Astrocyte (in vitro differentiated cells and primary cell): ENCODE data around the gene COMMD7. TPM values are rescaled to one million over a fixed set of nuclear protein-coding genes. Genes with fewer than 3 reads are reported as not detected.

ENCODE experiments used
- DNase-seq: peaks from one replicate; pipeline ENCODE4 v3.0.0-alpha.2; 2010; ENCODE audit warnings: low read depth
- FAIRE-seq: peaks from 2 replicates; lab custom pipeline; 2011; peaks lifted over from hg19 to GRCh38; lab: Jason Lieb, UNC
- H2AFZ ChIP-seq: 2 replicates; pipeline ENCODE4 v1.6.0; 2012; ENCODE audit warnings: low read depth, low read length, inconsistent platforms
- H3K27ac ChIP-seq: 2 replicates; pipeline ENCODE4 v1.5.1; 2011; ENCODE audit warnings: low read depth, low read length, inconsistent platforms
- H3K27me3 ChIP-seq: 2 replicates; pipeline ENCODE4 v1.6.0; 2011; ENCODE audit warnings: low read length, inconsistent platforms; ENCODE audit not compliant: insufficient read depth
- H3K36me3 ChIP-seq: 2 replicates; pipeline ENCODE4 v1.5.1; 2011; ENCODE audit warnings: low read length, inconsistent platforms; ENCODE audit not compliant: insufficient read depth
- H3K4me1 ChIP-seq: 2 replicates; pipeline ENCODE4 v1.5.1; 2011; ENCODE audit warnings: low read length, inconsistent platforms; ENCODE audit not compliant: insufficient read depth
- H3K4me2 ChIP-seq: 2 replicates; pipeline ENCODE4 v1.6.0; 2012; ENCODE audit warnings: low read length, inconsistent platforms
- H3K4me3 ChIP-seq: 2 replicates; pipeline ENCODE4 v1.5.1; 2011; ENCODE audit warnings: low read depth, mild to moderate bottlenecking, low read length, inconsistent platforms; ENCODE audit not compliant: insufficient read depth
- H3K79me2 ChIP-seq: 2 replicates; pipeline ENCODE4 v1.6.0; 2012; ENCODE audit warnings: mild to moderate bottlenecking, low read length, inconsistent platforms; ENCODE audit not compliant: insufficient read depth
- H3K9ac ChIP-seq: 2 replicates; pipeline ENCODE4 v1.6.0; 2012; ENCODE audit warnings: mild to moderate bottlenecking, low read length, inconsistent platforms
- H3K9me3 ChIP-seq: 2 replicates; pipeline ENCODE4 v1.5.1; 2012; ENCODE audit warnings: low read depth, mild to moderate bottlenecking, low read length, inconsistent platforms; ENCODE audit not compliant: insufficient read depth
- H4K20me1 ChIP-seq: 2 replicates; pipeline ENCODE4 v1.6.0; 2012; ENCODE audit warnings: low read length, inconsistent platforms; ENCODE audit not compliant: insufficient read depth
- H3K27ac Mint-ChIP-seq: one replicate; pipeline ENCODE4 v1.8.0; 2021; ENCODE audit warnings: mild to moderate bottlenecking, mixed read lengths; ENCODE audit not compliant: unreplicated experiment
- H3K27me3 Mint-ChIP-seq: one replicate; pipeline ENCODE4 v1.8.0; 2021; ENCODE audit warnings: low read depth, mixed read lengths; ENCODE audit not compliant: unreplicated experiment
- H3K36me3 Mint-ChIP-seq: one replicate; pipeline ENCODE4 v1.8.0; 2021; ENCODE audit warnings: low read depth, mixed read lengths; ENCODE audit not compliant: unreplicated experiment
- H3K4me1 Mint-ChIP-seq: one replicate; pipeline ENCODE4 v1.8.0; 2021; ENCODE audit warnings: low read depth, mixed read lengths; ENCODE audit not compliant: unreplicated experiment
- H3K4me3 Mint-ChIP-seq: one replicate; pipeline ENCODE4 v1.8.0; 2021; ENCODE audit warnings: mild to moderate bottlenecking, moderate library complexity, mixed read lengths; ENCODE audit not compliant: unreplicated experiment
- H3K9me3 Mint-ChIP-seq: one replicate; pipeline ENCODE4 v1.8.0; 2021; ENCODE audit warnings: mild to moderate bottlenecking, mixed read lengths; ENCODE audit not compliant: unreplicated experiment
- CTCF ChIP-seq: IDR thresholded peaks from 2 replicates; pipeline ENCODE4 v1.5.1; 2011; ENCODE audit warnings: low read depth, mild to moderate bottlenecking, inconsistent platforms, low read length, moderate library complexity; ENCODE audit not compliant: insufficient read depth
- EZH2 ChIP-seq: IDR thresholded peaks from 2 replicates; pipeline ENCODE4 v1.6.1; 2012; ENCODE audit warnings: mild to moderate bottlenecking, low read length, inconsistent platforms; ENCODE audit not compliant: insufficient read depth
- total RNA-seq: library from RNA; stranded (reverse); gene quantifications from 2 replicates; pipeline ENCODE4 v1.2.1, GENCODE V29; 2021

Gene COMMD7
- total RNA-seq, 1 donor from 2014 or later, result 38.9 TPM

- Mint-ChIP-seq H3K4me1 (peaks cover 19% of the 10 kb centered on the region), H3K4me3 (no peak overlapping the region), H3K27me3 (peaks cover 7% of the 10 kb centered on the region), H3K9me3 (no peaks in the 10 kb centered on the region), H3K36me3 (no peaks in the 10 kb centered on the region), H3K27ac (peak overlapping the region; percentile 87)
- no peaks in the 10 kb centered on the region for H3K9me3 ChIP-seq
- peak; percentile 13 for DNase-seq
- no peaks in the 10 kb centered on the region for H3K79me2 ChIP-seq
- TF ChIP-seq CTCF, result no peak
- TF ChIP-seq EZH2, result no peak
- peaks cover 22% of the 10 kb centered on the region for H3K4me1 ChIP-seq
- peak overlapping the region; percentile 70 for H3K4me2 ChIP-seq
- H3K4me3 ChIP-seq, result no peak overlapping the region
- no peaks in the 10 kb centered on the region for H3K36me3 ChIP-seq
- no peak for FAIRE-seq
- no peak overlapping the region for H3K27ac ChIP-seq
- H3K27me3 ChIP-seq, result no peaks in the 10 kb centered on the region
- peak overlapping the region; percentile 28 for H3K9ac ChIP-seq
- H2AFZ ChIP-seq, result peak overlapping the region; percentile 11
- H4K20me1 ChIP-seq, result no peaks in the 10 kb centered on the region
Observed at GRCh38 chr20:32681175-32682084, 61.8 kb downstream of the COMMD7 start.

DNA sequence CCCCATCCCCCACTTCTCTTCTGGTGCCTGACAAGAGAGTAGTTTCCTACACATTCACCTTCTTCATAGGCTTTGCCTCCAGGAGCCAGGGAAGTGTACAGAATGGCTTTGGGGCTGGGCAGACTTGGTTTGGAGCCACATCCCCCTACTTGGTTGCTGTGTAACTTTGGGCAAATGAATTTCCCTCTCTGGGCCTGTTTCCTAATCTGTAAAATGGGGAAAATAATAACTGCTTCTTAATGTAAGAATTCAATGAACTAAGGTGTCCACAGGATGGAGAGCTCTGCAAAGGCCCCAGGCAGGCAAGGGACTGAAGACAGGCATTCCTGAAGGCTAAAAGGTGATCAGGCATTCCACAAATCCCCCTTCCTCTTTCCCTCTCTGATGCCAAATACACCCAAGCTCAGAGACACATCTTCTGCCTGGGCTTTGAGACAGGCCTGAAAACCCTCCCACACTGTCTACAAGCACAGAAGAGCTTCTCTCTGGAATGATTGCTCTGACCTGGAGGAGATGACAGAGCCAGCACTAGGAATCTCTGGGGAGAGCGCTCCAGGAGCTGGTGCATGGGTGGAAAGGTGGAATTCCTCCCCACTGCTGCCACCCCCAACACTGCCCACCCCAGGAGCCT lies 62.6 kb downstream of the COMMD7 start:
- Mint-ChIP-seq H3K27me3 (peaks cover 9% of the 10 kb centered on the region), H3K4me1 (peaks cover 17% of the 10 kb centered on the region), H3K4me3 (peak overlapping the region; percentile 1), H3K36me3 (no peaks in the 10 kb centered on the region), H3K9me3 (no peaks in the 10 kb centered on the region), H3K27ac (peak overlapping the region; percentile 87)
- Histone ChIP-seq H3K4me3 (no peak overlapping the region), H3K9ac (no peak overlapping the region), H3K36me3 (no peaks in the 10 kb centered on the region), H3K4me1 (peaks cover 16% of the 10 kb centered on the region), H4K20me1 (no peaks in the 10 kb centered on the region), H2AFZ (no peak overlapping the region), H3K79me2 (no peaks in the 10 kb centered on the region), H3K4me2 (peak overlapping the region; percentile 70), H3K9me3 (no peaks in the 10 kb centered on the region), H3K27me3 (no peaks in the 10 kb centered on the region), H3K27ac (no peak overlapping the region)
- DNase-seq (no peak), FAIRE-seq (no peak)
- TF ChIP-seq EZH2 (no peak), CTCF (no peak)
